C4-2B (cell line): ENCODE data around the gene BTN3A1.

Source experiments
- ZFX ChIP-seq: fragments of 450-650 bp; IDR thresholded peaks from 2 replicates; pipeline ENCODE4 v1.6.1; 2017
- TF ChIP-seq, protein P1 (sequence below): fragments of 450-650 bp; conservative IDR thresholded peaks from 2 replicates; pipeline ENCODE4 v1.5.1; 2017; ENCODE audit warnings: mild to moderate bottlenecking

DNA sequence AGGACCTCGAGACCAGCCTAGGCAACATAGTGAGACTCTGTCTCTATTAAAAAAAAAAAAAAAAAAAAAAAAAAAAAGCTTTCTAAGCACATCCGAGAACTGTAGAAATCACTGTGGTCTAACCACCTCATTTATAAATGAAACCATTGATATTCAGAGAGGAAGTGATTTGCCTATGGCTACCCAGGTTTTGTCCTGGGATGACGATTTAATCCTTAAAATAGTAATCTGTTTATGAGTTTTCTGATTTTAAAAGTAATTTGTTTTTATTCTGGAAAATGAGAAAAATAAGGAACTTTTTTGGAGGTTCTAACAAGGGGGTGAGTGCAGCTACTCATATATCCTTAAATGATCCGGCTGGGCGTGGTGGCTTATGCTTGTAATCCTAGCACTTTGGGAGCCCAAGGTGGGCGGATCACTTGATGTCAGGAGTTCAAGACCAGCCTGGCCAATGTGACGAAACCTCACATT, 43.5 kb upstream of the BTN3A1 start:
- TF ChIP-seq, protein P1, sequence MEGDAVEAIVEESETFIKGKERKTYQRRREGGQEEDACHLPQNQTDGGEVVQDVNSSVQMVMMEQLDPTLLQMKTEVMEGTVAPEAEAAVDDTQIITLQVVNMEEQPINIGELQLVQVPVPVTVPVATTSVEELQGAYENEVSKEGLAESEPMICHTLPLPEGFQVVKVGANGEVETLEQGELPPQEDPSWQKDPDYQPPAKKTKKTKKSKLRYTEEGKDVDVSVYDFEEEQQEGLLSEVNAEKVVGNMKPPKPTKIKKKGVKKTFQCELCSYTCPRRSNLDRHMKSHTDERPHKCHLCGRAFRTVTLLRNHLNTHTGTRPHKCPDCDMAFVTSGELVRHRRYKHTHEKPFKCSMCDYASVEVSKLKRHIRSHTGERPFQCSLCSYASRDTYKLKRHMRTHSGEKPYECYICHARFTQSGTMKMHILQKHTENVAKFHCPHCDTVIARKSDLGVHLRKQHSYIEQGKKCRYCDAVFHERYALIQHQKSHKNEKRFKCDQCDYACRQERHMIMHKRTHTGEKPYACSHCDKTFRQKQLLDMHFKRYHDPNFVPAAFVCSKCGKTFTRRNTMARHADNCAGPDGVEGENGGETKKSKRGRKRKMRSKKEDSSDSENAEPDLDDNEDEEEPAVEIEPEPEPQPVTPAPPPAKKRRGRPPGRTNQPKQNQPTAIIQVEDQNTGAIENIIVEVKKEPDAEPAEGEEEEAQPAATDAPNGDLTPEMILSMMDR: no peak
- no peak for TF ChIP-seq ZFX
